Loucy (cell line): ENCODE results near the gene TOGARAM2.

Experiments
- EZH2phosphoT487 ChIP-seq: fragments of 200-600 bp; IDR thresholded peaks from 2 replicates; pipeline ENCODE4 v1.6.1; 2018; ENCODE audit warnings: antibody characterized with exemption, mild to moderate bottlenecking, moderate library complexity, borderline replicate concordance
- TF ChIP-seq, protein P1 (sequence below): fragments of 200-600 bp; sonication (generic); conservative IDR thresholded peaks from 2 replicates; pipeline ENCODE4 v1.5.1; 2014; ENCODE audit warnings: mild to moderate bottlenecking, antibody characterized with exemption, low read length

DNA sequence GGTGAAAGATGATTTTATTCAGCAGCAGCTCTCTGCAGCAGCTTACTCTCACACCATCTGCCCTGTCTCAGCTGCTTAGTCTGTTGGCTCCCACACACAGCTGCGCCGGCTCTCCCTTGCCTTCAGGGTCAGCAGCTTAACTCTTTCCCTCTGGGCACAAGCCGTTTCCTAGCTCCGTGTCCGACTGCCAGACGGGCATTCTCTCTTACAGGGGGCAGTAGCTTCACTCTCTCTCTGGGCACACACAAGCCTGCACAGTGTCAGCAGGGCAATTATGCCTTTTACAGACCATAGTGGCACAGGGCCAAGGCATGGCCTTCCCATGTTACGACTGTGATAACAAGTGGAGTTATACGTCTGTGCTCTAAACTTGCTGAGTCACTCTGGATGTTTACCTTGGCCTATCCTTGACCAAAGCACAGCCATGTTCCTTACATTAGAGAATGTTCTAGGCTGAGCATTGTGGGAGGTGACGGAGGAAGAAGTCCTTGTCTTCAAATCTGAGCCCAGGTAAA, 61.5 kb downstream of the TOGARAM2 start:
- TF ChIP-seq, protein P1, sequence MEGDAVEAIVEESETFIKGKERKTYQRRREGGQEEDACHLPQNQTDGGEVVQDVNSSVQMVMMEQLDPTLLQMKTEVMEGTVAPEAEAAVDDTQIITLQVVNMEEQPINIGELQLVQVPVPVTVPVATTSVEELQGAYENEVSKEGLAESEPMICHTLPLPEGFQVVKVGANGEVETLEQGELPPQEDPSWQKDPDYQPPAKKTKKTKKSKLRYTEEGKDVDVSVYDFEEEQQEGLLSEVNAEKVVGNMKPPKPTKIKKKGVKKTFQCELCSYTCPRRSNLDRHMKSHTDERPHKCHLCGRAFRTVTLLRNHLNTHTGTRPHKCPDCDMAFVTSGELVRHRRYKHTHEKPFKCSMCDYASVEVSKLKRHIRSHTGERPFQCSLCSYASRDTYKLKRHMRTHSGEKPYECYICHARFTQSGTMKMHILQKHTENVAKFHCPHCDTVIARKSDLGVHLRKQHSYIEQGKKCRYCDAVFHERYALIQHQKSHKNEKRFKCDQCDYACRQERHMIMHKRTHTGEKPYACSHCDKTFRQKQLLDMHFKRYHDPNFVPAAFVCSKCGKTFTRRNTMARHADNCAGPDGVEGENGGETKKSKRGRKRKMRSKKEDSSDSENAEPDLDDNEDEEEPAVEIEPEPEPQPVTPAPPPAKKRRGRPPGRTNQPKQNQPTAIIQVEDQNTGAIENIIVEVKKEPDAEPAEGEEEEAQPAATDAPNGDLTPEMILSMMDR = no peak
- no peak for TF ChIP-seq EZH2phosphoT487
